Thyroid gland (tissue), 4 donors: ENCODE data around the gene ZBP1. TPM values are rescaled to one million over a fixed set of nuclear protein-coding genes. Genes with fewer than 3 reads are reported as not detected.

Experiments
- DNase-seq, 2 donors: peaks; one replicate each; pipeline ENCODE4 v3.0.0-alpha.2; 2019
- H3K27ac ChIP-seq, 3 donors: fragments of 200-600 bp; sonication (generic); 1 replicate in 2 of 3; 2 replicates in 1 of 3; pipeline ENCODE4 v1.5.1; 2016 to 2019; ENCODE audit warnings: mild to moderate bottlenecking in 1 of 3, moderate library complexity in 1 of 3
- H3K27me3 ChIP-seq: fragments of 200-600 bp; sonication (generic); one replicate; pipeline ENCODE4 v1.5.1; 2019
- H3K36me3 ChIP-seq, 2 donors: fragments of 200-600 bp; sonication (generic); one replicate each; pipeline ENCODE4 v1.5.1; 2016 to 2019
- H3K4me1 ChIP-seq, 2 donors: fragments of 200-600 bp; sonication (generic); one replicate each; pipeline ENCODE4 v1.5.1; 2017 to 2019
- H3K4me3 ChIP-seq, 3 donors: fragments of 200-600 bp; sonication (generic); replicated peaks in 1 of 3; 1 replicate in 2 of 3; 2 replicates in 1 of 3; pipeline ENCODE4 v1.5.1; 2016; ENCODE audit warnings: mild to moderate bottlenecking in 1 of 3
- H3K9me3 ChIP-seq: fragments of 200-600 bp; sonication (generic); one replicate; pipeline ENCODE4 v1.5.1; 2017
- CTCF ChIP-seq, 6 experiments: fragments of 200-600 bp in 3 of 6; fragments of 450-650 bp in 3 of 6; sonication (generic) in 3 of 6; IDR thresholded peaks; one replicate each; pipeline ENCODE4 v1.5.1; 2016 to 2019; ENCODE audit warnings: antibody characterized with exemption in 6 of 6, mild to moderate bottlenecking in 2 of 6, inconsistent platforms in 1 of 6, moderate library complexity in 1 of 6
- POLR2A ChIP-seq, 2 donors: fragments of 450-650 bp; IDR thresholded peaks; one replicate each; pipeline ENCODE4 v1.6.1; 2017; ENCODE audit warnings: antibody characterized with exemption in 2 of 2, mild to moderate bottlenecking in 2 of 2, moderate library complexity in 1 of 2
- whole genome bisulfite sequencing, 2 donors: methylation state at CpG; one replicate each; pipeline ENCODE4 v1.1.5; 2017; 5-methylcytosine and 5-hydroxymethylcytosine counted together
- intact Hi-C: fragments of 100-400 bp; cut with DNase I; formaldehyde crosslinking; loops from one replicate; pipeline ENCODE4 v1.15.1; 2023
- total RNA-seq, 4 donors: library from RNA; depleted of rRNA; stranded (reverse); fragments of >200 nt; gene quantifications; one replicate each; pipeline ENCODE4 v1.2.3, GENCODE V29; 2016

The ZBP1 gene
- total RNA-seq, 4 donors from 2014 or later: 0.33 to 1.5 (median 0.34) TPM; not detected in 1

- TF ChIP-seq CTCF (IDR thresholded peaks at IDR 0.05): no peak
- TF ChIP-seq POLR2A (IDR thresholded peaks at IDR 0.05): no peak
- intact Hi-C loops: no loop called here
- Histone ChIP-seq H3K27ac (no peak overlapping the region), H3K4me1 (no peaks in the 10 kb centered on the region), H3K4me3 (no peak overlapping the region), H3K27me3 (no peaks in the 10 kb centered on the region), H3K9me3 (no peaks in the 10 kb centered on the region), H3K36me3 (no peaks in the 10 kb centered on the region)
- DNase-seq: no peak
- WGBS, 2 donors: 87 to 94% methylated on average over 10 of the region's 10 CpGs
Measured at GRCh38 chr20:57603120-57603519, 17.1 kb downstream of the ZBP1 start.

GRCh38 chr20:57601737-57602136 lies 18.5 kb downstream of the ZBP1 start:
- peaks cover 0 to 6% of the 10 kb centered on the region in 2 donors for H3K4me1 ChIP-seq
- H3K36me3 ChIP-seq: no peaks in the 10 kb centered on the region
- no peak overlapping the region for H3K4me3 ChIP-seq
- DNase-seq: no peak
- H3K27ac ChIP-seq: no peak overlapping the region
- TF ChIP-seq POLR2A (IDR thresholded peaks at IDR 0.05) (no peak), CTCF (IDR thresholded peaks at IDR 0.05) (no peak)
- intact Hi-C loops: no loop called here
- H3K27me3 ChIP-seq: no peaks in the 10 kb centered on the region
- 91 to 96% methylated on average over 5 of the region's 5 CpGs for WGBS, 2 donors
- H3K9me3 ChIP-seq: no peaks in the 10 kb centered on the region

GRCh38 chr20:57601211-57601570 lies 19.0 kb downstream of the ZBP1 start:
- 75 to 81% methylated on average over 2 of the region's 2 CpGs for WGBS, 2 donors
- no peak overlapping the region for H3K4me3 ChIP-seq
- H3K9me3 ChIP-seq: no peaks in the 10 kb centered on the region
- no peaks in the 10 kb centered on the region for H3K27me3 ChIP-seq
- intact Hi-C loops: no loop called here
- no peaks in the 10 kb centered on the region for H3K36me3 ChIP-seq
- H3K27ac ChIP-seq: no peak overlapping the region
- TF ChIP-seq POLR2A (IDR thresholded peaks at IDR 0.05) (no peak), CTCF (IDR thresholded peaks at IDR 0.05) (no peak)
- peaks cover 0 to 7% of the 10 kb centered on the region in 2 donors for H3K4me1 ChIP-seq
- DNase-seq: no peak

- Histone ChIP-seq H3K27me3 (no peaks in the 10 kb centered on the region), H3K27ac (no peak overlapping the region), H3K36me3 (no peaks in the 10 kb centered on the region), H3K4me3 (no peak overlapping the region), H3K4me1 (peaks cover 0 to 7% of the 10 kb centered on the region in 2 donors), H3K9me3 (no peaks in the 10 kb centered on the region)
- intact Hi-C loops: no loop called here
- no peak for DNase-seq
- 86 to 88% methylated on average over 12 to 13 of the region's 13 CpGs for WGBS, 2 donors
- TF ChIP-seq CTCF (IDR thresholded peaks at IDR 0.05): no peak
Measured at GRCh38 chr20:57600320-57601210, 19.7 kb downstream of the ZBP1 start.

GRCh38 chr20:57598491-57598890 lies 21.7 kb downstream of the ZBP1 start:
- intact Hi-C loops: loop anchor here (5.0 to 10.0 kb wide), 2 partner anchors 214 to 614 kb away; no protein-coding TSS in a partner anchor
- H3K9me3 ChIP-seq: no peaks in the 10 kb centered on the region
- 77 to 86% methylated on average over 4 to 5 of the region's 5 CpGs for WGBS, 2 donors
- no peaks in the 10 kb centered on the region for H3K36me3 ChIP-seq
- no peak overlapping the region for H3K27ac ChIP-seq
- DNase-seq: no peak
- peaks cover 2 to 7% of the 10 kb centered on the region in 2 donors for H3K4me1 ChIP-seq
- no peak for TF ChIP-seq CTCF (IDR thresholded peaks at IDR 0.05)
- TF ChIP-seq POLR2A (IDR thresholded peaks at IDR 0.05): no peak
- H3K4me3 ChIP-seq: no peak overlapping the region
- H3K27me3 ChIP-seq: no peaks in the 10 kb centered on the region
